Suppressor macrophage treated with lipopolysaccharide for 1 hour (primary cell): ENCODE measurements around the gene ANKRD55.
"Not testable (repeated sequence)": the region's sequence is repeated elsewhere in the genome, so short reads cannot be mapped to it uniquely, and the experiment has no call there.

Experiments used
- DNase-seq, 3 donors: peaks; one replicate each; pipeline ENCODE4 v3.0.0-alpha.2; 2020 to 2022

Gene ANKRD55

GRCh38 chr5:56251918-56252553 lies 18.9 kb upstream of the ANKRD55 start:
- DNase-seq = no peak

GRCh38 chr5:56251440-56251839 lies 18.3 kb upstream of the ANKRD55 start:
- DNase-seq = no peak

- DNase-seq = no peak
Measured at GRCh38 chr5:56250011-56250410, 16.9 kb upstream of the ANKRD55 start.

GRCh38 chr5:56249085-56249484 lies 16.0 kb upstream of the ANKRD55 start:
- not testable (repeated sequence) for DNase-seq

GRCh38 chr5:56247592-56247991 lies 14.5 kb upstream of the ANKRD55 start:
- DNase-seq = no peak

- DNase-seq = no peak
Measured at GRCh38 chr5:56246769-56247168, 13.6 kb upstream of the ANKRD55 start.

GRCh38 chr5:56245481-56245880 lies 12.4 kb upstream of the ANKRD55 start:
- DNase-seq = no peak

GRCh38 chr5:56244627-56245026 lies 11.5 kb upstream of the ANKRD55 start:
- DNase-seq = no peak

- DNase-seq = not testable (repeated sequence)
Measured at GRCh38 chr5:56242271-56242670, 9.1 kb upstream of the ANKRD55 start.

GRCh38 chr5:56232538-56232937 lies 592 bp downstream of the ANKRD55 start:
- DNase-seq = peak in 1 of 3 donors; percentile 13

- no peak for DNase-seq
Measured at GRCh38 chr5:56230576-56230975, 2.6 kb downstream of the ANKRD55 start.

- DNase-seq = no peak
Measured at GRCh38 chr5:56229111-56229510, 4.0 kb downstream of the ANKRD55 start.

GRCh38 chr5:56228631-56229030 lies 4.5 kb downstream of the ANKRD55 start:
- no peak for DNase-seq

- DNase-seq = no peak
Measured at GRCh38 chr5:56227691-56228090, 5.4 kb downstream of the ANKRD55 start.

- not testable (repeated sequence) for DNase-seq
Measured at GRCh38 chr5:56223298-56223697, 9.8 kb downstream of the ANKRD55 start.

- DNase-seq = not testable (repeated sequence)
Measured at GRCh38 chr5:56221601-56222000, 11.5 kb downstream of the ANKRD55 start.

GRCh38 chr5:56215019-56215830 lies 17.9 kb downstream of the ANKRD55 start:
- DNase-seq = no peak

- DNase-seq = not testable (repeated sequence)
Measured at GRCh38 chr5:56213886-56214535, 19.1 kb downstream of the ANKRD55 start.

GRCh38 chr5:56212130-56212879 lies 20.8 kb downstream of the ANKRD55 start:
- DNase-seq = no peak

- peak; percentile 15 to 44 (median 32) for DNase-seq
Measured at GRCh38 chr5:56211298-56211865, 21.7 kb downstream of the ANKRD55 start.

GRCh38 chr5:56208681-56209080 lies 24.4 kb downstream of the ANKRD55 start:
- DNase-seq = peak in 1 of 3 donors; percentile 8

GRCh38 chr5:56207537-56207936 lies 25.6 kb downstream of the ANKRD55 start:
- no peak for DNase-seq
